ENCODE results near the gene LIPJ.

LIPJ gene

DNA sequence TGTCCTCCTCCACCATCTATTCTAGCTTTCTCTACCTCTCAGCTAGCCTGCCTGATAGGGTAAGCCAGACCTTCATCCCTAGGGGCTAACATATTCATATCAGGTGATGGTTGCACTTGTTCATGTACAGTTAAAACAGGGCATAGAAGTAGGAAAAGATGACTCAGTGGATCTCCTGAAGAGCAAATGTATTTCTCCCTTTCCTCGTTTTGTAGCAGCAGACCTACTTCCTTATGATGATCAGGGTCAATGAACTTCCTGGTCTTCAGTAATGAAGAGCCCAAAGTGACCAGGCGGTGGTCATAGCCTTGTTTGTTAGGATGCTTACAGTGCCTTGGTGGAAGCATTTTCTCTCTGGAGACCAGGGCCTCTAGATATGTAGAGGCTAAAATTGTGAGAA is 6.3 kb downstream of the LIPJ start:
- H3K9me3 ChIP-seq (ENCODE audit: control insufficient read depth in 1 of 2, low read length in 2 of 2) = no peaks in the 10 kb centered on the region
- no peak overlapping the region for H3K4me3 ChIP-seq (ENCODE audit: low read depth in 1 of 2, low read length in 2 of 2)

GRCh38 chr10:88594482-88594881 is 7.9 kb downstream of the LIPJ start:
- H3K27ac ChIP-seq (ENCODE audit: low read depth, low read length) = no peak overlapping the region
- no peak overlapping the region for H3K4me3 ChIP-seq (ENCODE audit: low read depth in 1 of 2, low read length in 2 of 2)
- H3K9ac ChIP-seq (ENCODE audit: low read depth in 1 of 2, low read length in 2 of 2) = no peak overlapping the region
- no peaks in the 10 kb centered on the region for H3K36me3 ChIP-seq (ENCODE audit: control insufficient read depth in 1 of 2, insufficient read depth in 2 of 2, low read length in 2 of 2)
- H3K4me1 ChIP-seq (ENCODE audit: control insufficient read depth in 1 of 2, insufficient read depth in 2 of 2, low read length in 2 of 2) = peaks cover 0 to 5% of the 10 kb centered on the region in 2 donors
- H3K27me3 ChIP-seq (ENCODE audit: control insufficient read depth in 1 of 2, insufficient read depth in 2 of 2, low read length in 2 of 2) = no peaks in the 10 kb centered on the region
- H3K9me3 ChIP-seq (ENCODE audit: control insufficient read depth in 1 of 2, low read length in 2 of 2) = no peaks in the 10 kb centered on the region

More for the DNA sequence above, 6.3 kb downstream of the LIPJ start:
- H3K27me3 ChIP-seq (ENCODE audit: control insufficient read depth in 1 of 2, insufficient read depth in 2 of 2, low read length in 2 of 2) = no peaks in the 10 kb centered on the region
- no peak overlapping the region for H3K27ac ChIP-seq (ENCODE audit: low read depth, low read length)
- H3K36me3 ChIP-seq (ENCODE audit: control insufficient read depth in 1 of 2, insufficient read depth in 2 of 2, low read length in 2 of 2) = no peaks in the 10 kb centered on the region
- H3K4me1 ChIP-seq (ENCODE audit: control insufficient read depth in 1 of 2, insufficient read depth in 2 of 2, low read length in 2 of 2) = no peaks in the 10 kb centered on the region
- no peak overlapping the region for H3K9ac ChIP-seq (ENCODE audit: low read depth in 1 of 2, low read length in 2 of 2)

- H3K9ac ChIP-seq (ENCODE audit: low read depth in 1 of 2, low read length in 2 of 2) = no peak overlapping the region
- H3K4me3 ChIP-seq (ENCODE audit: low read depth in 1 of 2, low read length in 2 of 2) = no peak overlapping the region
- H3K4me1 ChIP-seq (ENCODE audit: control insufficient read depth in 1 of 2, insufficient read depth in 2 of 2, low read length in 2 of 2) = peaks cover 0 to 5% of the 10 kb centered on the region in 2 donors
- H3K9me3 ChIP-seq (ENCODE audit: control insufficient read depth in 1 of 2, low read length in 2 of 2) = no peaks in the 10 kb centered on the region
- H3K27me3 ChIP-seq (ENCODE audit: control insufficient read depth in 1 of 2, insufficient read depth in 2 of 2, low read length in 2 of 2) = no peaks in the 10 kb centered on the region
- no peaks in the 10 kb centered on the region for H3K36me3 ChIP-seq (ENCODE audit: control insufficient read depth in 1 of 2, insufficient read depth in 2 of 2, low read length in 2 of 2)
- no peak overlapping the region for H3K27ac ChIP-seq (ENCODE audit: low read depth, low read length)
These were observed 11.5 kb downstream of the LIPJ start for GRCh38 chr10:88598055-88598454.

GRCh38 chr10:88608052-88608732 is 21.6 kb downstream of the LIPJ start:
- H3K4me1 ChIP-seq (ENCODE audit: control insufficient read depth in 1 of 2, insufficient read depth in 2 of 2, low read length in 2 of 2) = no peaks in the 10 kb centered on the region
- H3K36me3 ChIP-seq (ENCODE audit: control insufficient read depth in 1 of 2, insufficient read depth in 2 of 2, low read length in 2 of 2) = no peaks in the 10 kb centered on the region
- no peak overlapping the region for H3K9ac ChIP-seq (ENCODE audit: low read depth in 1 of 2, low read length in 2 of 2)
- H3K27me3 ChIP-seq (ENCODE audit: control insufficient read depth in 1 of 2, insufficient read depth in 2 of 2, low read length in 2 of 2) = no peaks in the 10 kb centered on the region
- H3K4me3 ChIP-seq (ENCODE audit: low read depth in 1 of 2, low read length in 2 of 2) = no peak overlapping the region
- H3K27ac ChIP-seq (ENCODE audit: low read depth, low read length) = no peak overlapping the region
- H3K9me3 ChIP-seq (ENCODE audit: control insufficient read depth in 1 of 2, low read length in 2 of 2) = no peaks in the 10 kb centered on the region

DNA sequence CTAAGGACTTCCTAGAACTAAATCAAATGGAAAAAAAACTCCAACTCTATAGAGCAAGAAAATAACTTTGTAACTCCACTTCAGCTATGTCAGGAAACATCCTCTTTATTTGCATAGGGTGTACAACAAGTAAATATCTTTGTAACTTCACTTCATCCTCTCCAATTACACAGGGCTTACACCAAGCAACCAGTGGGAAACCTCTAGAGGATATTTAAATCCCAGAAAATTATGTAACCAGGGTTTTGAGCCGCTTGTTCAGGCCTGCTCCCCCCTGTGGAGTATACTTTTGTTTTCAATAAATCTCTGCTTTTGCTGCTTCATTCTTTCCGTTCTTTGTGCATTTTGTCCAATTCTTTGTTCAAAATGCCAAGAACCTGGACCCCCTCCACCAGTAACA is 22.2 kb downstream of the LIPJ start:
- Histone ChIP-seq H3K4me3 (ENCODE audit: low read depth in 1 of 2, low read length in 2 of 2) (no peak overlapping the region), H3K9ac (ENCODE audit: low read depth in 1 of 2, low read length in 2 of 2) (no peak overlapping the region), H3K9me3 (ENCODE audit: control insufficient read depth in 1 of 2, low read length in 2 of 2) (no peaks in the 10 kb centered on the region), H3K27me3 (ENCODE audit: control insufficient read depth in 1 of 2, insufficient read depth in 2 of 2, low read length in 2 of 2) (no peaks in the 10 kb centered on the region), H3K4me1 (ENCODE audit: control insufficient read depth in 1 of 2, insufficient read depth in 2 of 2, low read length in 2 of 2) (no peaks in the 10 kb centered on the region), H3K36me3 (ENCODE audit: control insufficient read depth in 1 of 2, insufficient read depth in 2 of 2, low read length in 2 of 2) (no peaks in the 10 kb centered on the region), H3K27ac (ENCODE audit: low read depth, low read length) (no peak overlapping the region)

DNA sequence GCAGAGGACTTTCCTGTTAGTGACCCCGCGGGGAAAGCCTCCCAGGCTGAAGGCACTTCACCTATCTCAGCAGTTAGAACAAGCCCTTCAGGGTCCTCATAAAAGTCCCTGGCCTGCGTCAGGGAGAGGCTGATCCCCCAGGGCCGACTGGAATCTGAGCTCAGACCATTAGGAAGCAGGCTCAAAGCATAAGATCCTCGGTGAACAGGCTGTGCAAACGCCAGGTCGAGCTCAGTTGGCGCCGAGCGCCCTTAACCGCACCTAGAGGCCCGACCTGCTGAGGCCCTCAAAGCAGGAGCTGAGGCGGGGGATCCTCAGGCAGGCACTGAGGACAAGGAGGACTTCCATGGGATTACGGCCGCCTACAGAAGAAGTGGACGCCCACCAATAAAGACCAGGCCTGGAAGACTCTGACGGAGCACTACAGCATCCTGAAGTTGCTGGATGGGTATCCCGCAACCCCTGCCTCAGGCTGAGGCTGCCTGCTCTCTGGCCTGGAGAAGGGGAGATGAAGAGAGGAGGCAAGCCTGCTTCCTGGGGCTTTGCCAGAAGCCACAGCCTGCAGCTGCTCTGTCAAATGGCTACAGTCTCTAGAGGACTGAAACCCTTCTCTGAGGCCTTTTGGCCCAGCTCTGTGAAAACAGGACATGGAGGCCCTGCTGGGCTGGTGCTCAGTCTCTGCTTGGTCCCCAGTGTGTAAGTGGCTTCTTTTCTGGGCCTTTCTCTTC is 29.9 kb downstream of the LIPJ start:
- no peaks in the 10 kb centered on the region for H3K27me3 ChIP-seq (ENCODE audit: control insufficient read depth in 1 of 2, insufficient read depth in 2 of 2, low read length in 2 of 2)
- no peaks in the 10 kb centered on the region for H3K36me3 ChIP-seq (ENCODE audit: control insufficient read depth in 1 of 2, insufficient read depth in 2 of 2, low read length in 2 of 2)
- H3K4me1 ChIP-seq (ENCODE audit: control insufficient read depth in 1 of 2, insufficient read depth in 2 of 2, low read length in 2 of 2) = no peaks in the 10 kb centered on the region
- peaks cover 0 to 7% of the 10 kb centered on the region in 2 donors for H3K9me3 ChIP-seq (ENCODE audit: control insufficient read depth in 1 of 2, low read length in 2 of 2)
- H3K4me3 ChIP-seq (ENCODE audit: low read depth in 1 of 2, low read length in 2 of 2) = no peak overlapping the region
- H3K9ac ChIP-seq (ENCODE audit: low read depth in 1 of 2, low read length in 2 of 2) = no peak overlapping the region
- H3K27ac ChIP-seq (ENCODE audit: low read depth, low read length) = no peak overlapping the region

DNA sequence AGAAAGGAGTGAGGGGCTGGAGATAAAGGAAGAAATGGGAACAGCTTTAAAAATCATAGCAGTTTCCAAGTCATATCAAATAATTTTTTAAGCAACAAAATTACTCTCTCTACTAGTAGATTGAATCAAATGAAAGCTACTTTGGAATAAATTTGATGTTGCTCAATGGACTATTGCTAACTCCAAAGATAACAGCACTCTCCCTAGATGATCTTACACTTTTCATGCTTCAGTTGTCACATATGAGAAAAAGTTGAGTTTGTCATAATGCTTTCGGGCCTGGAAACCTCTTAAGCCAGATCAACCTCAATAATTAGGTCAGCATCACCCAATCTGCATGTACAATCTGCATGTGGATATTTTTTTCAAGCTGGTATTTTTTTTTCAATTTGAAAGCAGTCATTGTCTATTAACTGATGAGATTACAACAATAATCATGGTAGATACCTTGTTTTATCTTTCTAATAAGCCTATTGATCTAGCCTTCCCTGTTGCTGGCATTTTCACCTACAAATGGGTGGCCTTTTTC is 31.3 kb downstream of the LIPJ start:
- no peak overlapping the region for H3K9ac ChIP-seq (ENCODE audit: low read depth in 1 of 2, low read length in 2 of 2)
- H3K4me3 ChIP-seq (ENCODE audit: low read depth in 1 of 2, low read length in 2 of 2) = no peak overlapping the region
- no peaks in the 10 kb centered on the region for H3K27me3 ChIP-seq (ENCODE audit: control insufficient read depth in 1 of 2, insufficient read depth in 2 of 2, low read length in 2 of 2)
- no peaks in the 10 kb centered on the region for H3K36me3 ChIP-seq (ENCODE audit: control insufficient read depth in 1 of 2, insufficient read depth in 2 of 2, low read length in 2 of 2)
- peaks cover 0 to 7% of the 10 kb centered on the region in 2 donors for H3K9me3 ChIP-seq (ENCODE audit: control insufficient read depth in 1 of 2, low read length in 2 of 2)
- H3K27ac ChIP-seq (ENCODE audit: low read depth, low read length) = no peak overlapping the region
- no peaks in the 10 kb centered on the region for H3K4me1 ChIP-seq (ENCODE audit: control insufficient read depth in 1 of 2, insufficient read depth in 2 of 2, low read length in 2 of 2)

GRCh38 chr10:88618496-88618895 is 31.9 kb downstream of the LIPJ start:
- H3K9me3 ChIP-seq (ENCODE audit: control insufficient read depth in 1 of 2, low read length in 2 of 2) = peaks cover 0 to 7% of the 10 kb centered on the region in 2 donors
- no peaks in the 10 kb centered on the region for H3K27me3 ChIP-seq (ENCODE audit: control insufficient read depth in 1 of 2, insufficient read depth in 2 of 2, low read length in 2 of 2)
- no peaks in the 10 kb centered on the region for H3K36me3 ChIP-seq (ENCODE audit: control insufficient read depth in 1 of 2, insufficient read depth in 2 of 2, low read length in 2 of 2)
- no peak overlapping the region for H3K27ac ChIP-seq (ENCODE audit: low read depth, low read length)
- H3K4me1 ChIP-seq (ENCODE audit: control insufficient read depth in 1 of 2, insufficient read depth in 2 of 2, low read length in 2 of 2) = no peaks in the 10 kb centered on the region
- no peak overlapping the region for H3K4me3 ChIP-seq (ENCODE audit: low read depth in 1 of 2, low read length in 2 of 2)
- H3K9ac ChIP-seq (ENCODE audit: low read depth in 1 of 2, low read length in 2 of 2) = no peak overlapping the region

DNA sequence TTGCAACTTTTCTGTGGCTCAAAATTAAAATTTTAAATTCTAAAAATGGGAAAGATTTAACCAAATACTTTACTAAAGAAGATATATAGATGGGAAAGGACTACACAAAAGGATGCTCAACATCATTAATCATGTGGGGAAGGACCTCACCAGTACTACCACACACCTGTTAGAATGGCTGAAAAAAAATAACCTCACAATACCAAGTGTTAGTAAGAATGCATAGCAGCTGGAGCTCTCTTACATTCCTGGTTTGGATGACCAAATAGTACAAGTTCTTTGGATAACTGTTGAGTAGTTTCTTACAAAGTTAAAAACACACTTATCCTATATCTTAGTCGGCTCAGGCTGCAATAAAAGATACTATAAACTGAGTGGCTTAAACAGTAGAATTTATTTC is 33.9 kb downstream of the LIPJ start:
- Histone ChIP-seq H3K36me3 (ENCODE audit: control insufficient read depth in 1 of 2, insufficient read depth in 2 of 2, low read length in 2 of 2) (no peaks in the 10 kb centered on the region), H3K4me3 (ENCODE audit: low read depth in 1 of 2, low read length in 2 of 2) (no peak overlapping the region), H3K4me1 (ENCODE audit: control insufficient read depth in 1 of 2, insufficient read depth in 2 of 2, low read length in 2 of 2) (no peaks in the 10 kb centered on the region), H3K9me3 (ENCODE audit: control insufficient read depth in 1 of 2, low read length in 2 of 2) (peaks cover 0 to 7% of the 10 kb centered on the region in 2 donors), H3K9ac (ENCODE audit: low read depth in 1 of 2, low read length in 2 of 2) (no peak overlapping the region), H3K27me3 (ENCODE audit: control insufficient read depth in 1 of 2, insufficient read depth in 2 of 2, low read length in 2 of 2) (no peaks in the 10 kb centered on the region), H3K27ac (ENCODE audit: low read depth, low read length) (no peak overlapping the region)

DNA sequence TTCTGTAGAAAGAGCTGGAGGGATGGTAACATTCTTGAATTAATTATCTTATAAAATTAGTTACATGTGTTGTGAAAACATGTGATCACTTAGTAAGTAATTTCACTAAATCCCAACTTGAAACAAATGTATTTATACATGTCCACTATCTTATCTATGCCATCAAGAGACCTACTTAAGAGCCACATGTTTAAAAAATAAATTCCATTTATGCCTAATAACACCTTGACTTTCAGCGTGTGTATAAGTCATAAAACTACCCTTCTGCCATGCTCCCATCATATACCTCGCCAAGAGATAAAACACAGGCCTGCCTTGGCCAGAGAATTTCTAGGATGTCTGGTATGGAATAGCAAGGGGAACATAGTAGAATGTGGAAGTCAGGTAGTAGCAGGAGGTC is 37.3 kb downstream of the LIPJ start:
- no peak overlapping the region for H3K27ac ChIP-seq (ENCODE audit: low read depth, low read length)
- H3K4me3 ChIP-seq (ENCODE audit: low read depth in 1 of 2, low read length in 2 of 2) = no peak overlapping the region
- no peaks in the 10 kb centered on the region for H3K4me1 ChIP-seq (ENCODE audit: control insufficient read depth in 1 of 2, insufficient read depth in 2 of 2, low read length in 2 of 2)
- no peak overlapping the region for H3K9ac ChIP-seq (ENCODE audit: low read depth in 1 of 2, low read length in 2 of 2)
- peaks cover 0 to 7% of the 10 kb centered on the region in 2 donors for H3K9me3 ChIP-seq (ENCODE audit: control insufficient read depth in 1 of 2, low read length in 2 of 2)
- no peaks in the 10 kb centered on the region for H3K36me3 ChIP-seq (ENCODE audit: control insufficient read depth in 1 of 2, insufficient read depth in 2 of 2, low read length in 2 of 2)
- no peaks in the 10 kb centered on the region for H3K27me3 ChIP-seq (ENCODE audit: control insufficient read depth in 1 of 2, insufficient read depth in 2 of 2, low read length in 2 of 2)

All from duodenal mucosa (tissue), 2 donors.